GM20000 (cell line): ENCODE results near the gene ITLN2.
"Not testable (repeated sequence)": the region's sequence is repeated elsewhere in the genome, so short reads cannot be mapped to it uniquely, and the experiment has no call there.

Source experiments
- DNase-seq: peaks from one replicate; pipeline ENCODE4 v3.0.0; 2012; ENCODE audit warnings: low spot score
- CTCF ChIP-seq: IDR thresholded peaks from 2 replicates; pipeline ENCODE4 v1.5.1; 2012; ENCODE audit warnings: mild to moderate bottlenecking, control low read depth; ENCODE audit errors: extremely low read depth, missing control alignments

Gene ITLN2

GRCh38 chr1:160910170-160910750 is 44.3 kb downstream of the ITLN2 start:
- DNase-seq: no peak
- TF ChIP-seq CTCF: no peak

GRCh38 chr1:160907976-160908375 is 46.6 kb downstream of the ITLN2 start:
- no peak for DNase-seq
- no peak for TF ChIP-seq CTCF

GRCh38 chr1:160905617-160905989 is 49.0 kb downstream of the ITLN2 start:
- TF ChIP-seq CTCF: no peak
- no peak for DNase-seq

GRCh38 chr1:160904783-160905616 is 49.6 kb downstream of the ITLN2 start:
- TF ChIP-seq CTCF: no peak
- no peak for DNase-seq

GRCh38 chr1:160902251-160902650 is 52.4 kb downstream of the ITLN2 start:
- not testable (repeated sequence) for DNase-seq

GRCh38 chr1:160901768-160902167 is 52.8 kb downstream of the ITLN2 start:
- no peak for TF ChIP-seq CTCF
- DNase-seq: no peak

GRCh38 chr1:160900683-160901082 is 53.9 kb downstream of the ITLN2 start:
- not testable (repeated sequence) for DNase-seq
